GM23248 (cell line): ENCODE data around the gene ATP6V0B. TPM values are rescaled to one million over a fixed set of nuclear protein-coding genes. Genes with fewer than 3 reads are reported as not detected.

Source experiments
- DNase-seq: peaks from one replicate; pipeline ENCODE4 v3.0.0-alpha.2; 2015
- H2AFZ ChIP-seq: fragments of 200-600 bp; sonication (generic); 2 replicates; pipeline ENCODE4 v1.6.1; 2016; ENCODE audit warnings: antibody characterized with exemption
- H3F3A ChIP-seq: fragments of 200-600 bp; sonication (generic); 2 replicates; pipeline ENCODE4 v1.6.1; 2016; ENCODE audit warnings: mild to moderate bottlenecking, antibody characterized with exemption, mixed run types; ENCODE audit not compliant: insufficient read depth
- H3K27ac ChIP-seq: fragments of 200-600 bp; sonication (generic); 2 replicates; pipeline ENCODE4 v1.5.1; 2016; ENCODE audit warnings: mild to moderate bottlenecking
- H3K27me3 ChIP-seq: fragments of 200-600 bp; sonication (generic); replicated peaks from 2 replicates; pipeline ENCODE4 v1.6.1; 2016; ENCODE audit warnings: mild to moderate bottlenecking; ENCODE audit not compliant: insufficient read depth
- H3K36me3 ChIP-seq: fragments of 200-600 bp; sonication (generic); 2 replicates; pipeline ENCODE4 v1.6.1; 2016; ENCODE audit warnings: low read depth, mild to moderate bottlenecking
- H3K4me1 ChIP-seq: fragments of 200-600 bp; sonication (generic); 2 replicates; pipeline ENCODE4 v1.6.1; 2016; ENCODE audit warnings: mild to moderate bottlenecking; ENCODE audit not compliant: insufficient read depth
- H3K4me2 ChIP-seq: fragments of 200-600 bp; sonication (generic); one replicate; pipeline ENCODE4 v1.6.1; 2016; ENCODE audit warnings: mild to moderate bottlenecking; ENCODE audit not compliant: unreplicated experiment
- H3K4me3 ChIP-seq: fragments of 200-600 bp; sonication (generic); 2 replicates; pipeline ENCODE4 v1.5.1; 2016; ENCODE audit warnings: mild to moderate bottlenecking
- H3K79me2 ChIP-seq: fragments of 200-600 bp; sonication (generic); 2 replicates; pipeline ENCODE4 v1.6.1; 2016; ENCODE audit warnings: mild to moderate bottlenecking; ENCODE audit not compliant: insufficient read depth
- H3K9ac ChIP-seq: fragments of 200-600 bp; sonication (generic); 2 replicates; pipeline ENCODE4 v1.6.1; 2016; ENCODE audit warnings: mild to moderate bottlenecking
- H3K9me2 ChIP-seq: fragments of 200-600 bp; sonication (generic); 2 replicates; pipeline ENCODE4 v1.6.1; 2016; ENCODE audit warnings: mixed run types, mild to moderate bottlenecking, moderate library complexity; ENCODE audit not compliant: insufficient read depth
- H3K9me3 ChIP-seq: fragments of 200-600 bp; sonication (generic); one replicate; pipeline ENCODE4 v1.6.1; 2017; ENCODE audit warnings: low read depth
- H4K20me1 ChIP-seq: fragments of 200-600 bp; sonication (generic); 2 replicates; pipeline ENCODE4 v1.6.0; 2016; ENCODE audit not compliant: insufficient read depth
- EZH2 ChIP-seq: fragments of 200-600 bp; sonication (generic); IDR thresholded peaks from 2 replicates; pipeline ENCODE4 v1.6.1; 2018; ENCODE audit warnings: antibody characterized with exemption, mild to moderate bottlenecking; ENCODE audit not compliant: insufficient read depth, poor library complexity, severe bottlenecking
- EZH2phosphoT487 ChIP-seq: fragments of 200-600 bp; sonication (generic); IDR thresholded peaks from 2 replicates; pipeline ENCODE4 v1.6.1; 2018; ENCODE audit warnings: antibody characterized with exemption, moderate library complexity, mild to moderate bottlenecking, low read depth; ENCODE audit not compliant: insufficient read depth
- WGBS, 2 experiments: methylation state at CpG; one replicate each; pipeline ENCODE4 v1.1.6; 2015 to 2017; ENCODE audit warnings: low lambda C conversion rate in 2 of 2, low coverage in 1 of 2; ENCODE audit errors: missing lambda C conversion rate in 2 of 2; 5-methylcytosine and 5-hydroxymethylcytosine counted together
- in situ Hi-C: fragments of 300-500 bp; cut with MboI; formaldehyde crosslinking; loops from 2 replicates; pipeline ENCODE4 v1.15.0; 2020
- polyA plus RNA-seq: library from polyadenylated mRNA; unstranded; fragments of >200 nt; fragmentation: Nextera tagmentation; extraction: Ambion mirVana; gene quantifications from 2 replicates; pipeline ENCODE4 v1.2.1, GENCODE V29; 2016
- total RNA-seq: library from RNA; depleted of rRNA; stranded (reverse); fragments of >200 nt; shearing (Covaris generic); gene quantifications from 2 replicates; pipeline ENCODE4 v1.2.3, GENCODE V29; 2014

Gene ATP6V0B
- total and polyA plus RNA-seq, 2 experiments from 2014 or later = 140 to 177 TPM

DNA sequence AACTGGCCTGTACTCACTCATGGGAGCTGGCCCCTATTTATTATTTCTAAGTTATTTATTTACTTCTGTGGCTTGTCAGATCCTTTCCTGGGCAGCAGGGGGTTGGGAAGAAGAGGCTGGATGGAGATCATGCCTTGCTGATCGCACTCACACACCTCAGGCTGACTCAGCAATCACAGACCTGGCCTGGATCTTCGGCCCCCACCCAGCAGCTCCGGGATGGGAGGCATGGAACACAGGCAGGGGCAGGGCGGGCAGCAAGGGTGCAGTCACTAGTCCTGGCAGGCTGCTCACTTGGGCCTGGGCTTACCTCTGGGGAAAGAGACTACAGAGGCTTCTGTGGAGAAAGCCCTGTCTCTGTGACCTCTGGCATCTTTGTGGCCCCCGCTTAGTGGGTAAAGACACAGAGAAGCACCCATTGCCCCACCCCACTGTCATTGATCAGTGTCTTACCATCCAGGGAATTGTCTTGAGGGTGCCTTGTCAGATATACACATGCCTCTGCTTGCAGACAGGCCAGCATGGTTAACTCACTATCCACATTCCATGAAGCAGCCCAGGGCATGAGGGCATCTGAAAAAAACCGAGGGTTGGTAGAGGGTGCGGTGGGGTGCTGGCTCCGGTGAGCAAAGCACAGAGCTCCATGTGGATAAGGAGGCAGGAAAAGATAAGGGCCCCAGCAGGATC lies 37.4 kb upstream of the ATP6V0B start:
- no peak for TF ChIP-seq EZH2
- TF ChIP-seq EZH2phosphoT487 = no peak

DNA sequence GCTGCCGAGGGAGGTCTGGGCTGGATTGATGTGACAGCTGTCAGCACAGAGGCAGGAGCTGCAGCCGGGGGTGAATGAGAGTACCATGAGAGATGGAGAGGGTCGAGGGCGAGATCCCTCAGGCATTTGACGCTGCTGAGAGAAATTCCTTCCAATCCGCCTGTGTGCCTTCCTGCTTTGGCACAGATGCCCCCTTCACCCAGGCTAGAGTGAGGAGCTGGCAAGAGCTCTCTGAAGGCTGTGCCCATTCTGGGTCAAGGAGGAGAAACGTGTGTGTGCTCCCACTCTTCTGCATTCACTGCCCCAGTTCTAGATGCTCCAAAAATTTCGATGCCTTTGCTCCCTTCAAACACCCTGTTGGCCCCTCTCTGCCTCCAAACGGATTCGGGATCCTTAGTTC lies 36.4 kb upstream of the ATP6V0B start:
- Histone ChIP-seq H4K20me1 (no peaks in the 10 kb centered on the region), H3K9me3 (no peaks in the 10 kb centered on the region), H3K4me1 (peaks cover 1% of the 10 kb centered on the region), H2AFZ (no peak overlapping the region), H3K4me3 (no peak overlapping the region), H3K36me3 (no peaks in the 10 kb centered on the region), H3K79me2 (no peaks in the 10 kb centered on the region), H3F3A (no peaks in the 10 kb centered on the region), H3K9me2 (no peaks in the 10 kb centered on the region), H3K27ac (no peak overlapping the region), H3K9ac (no peak overlapping the region), H3K27me3 (no peaks in the 10 kb centered on the region), H3K4me2 (no peak overlapping the region)
- no peak for TF ChIP-seq EZH2
- no peak for TF ChIP-seq EZH2phosphoT487
- in situ Hi-C loops = loop anchor here (25.0 kb wide), 2 partner anchors 401 to 701 kb away; partner anchors contain the start of gene PTPRF
- no peak for DNase-seq
- WGBS, 2 experiments = 84 to 85% methylated on average over 10 of the region's 10 CpGs

More for the DNA sequence above, 37.4 kb upstream of the ATP6V0B start:
- peaks cover 12% of the 10 kb centered on the region for H3K4me1 ChIP-seq
- no peaks in the 10 kb centered on the region for H3K79me2 ChIP-seq
- in situ Hi-C loops = loop anchor here (25.0 kb wide), 2 partner anchors 400 to 700 kb away; partner anchors contain the start of gene PTPRF
- H3K4me2 ChIP-seq = no peak overlapping the region
- H3K4me3 ChIP-seq = no peak overlapping the region
- no peaks in the 10 kb centered on the region for H3K36me3 ChIP-seq
- H3K9me2 ChIP-seq = no peaks in the 10 kb centered on the region
- no peaks in the 10 kb centered on the region for H4K20me1 ChIP-seq
- H3K9ac ChIP-seq = no peak overlapping the region
- no peak overlapping the region for H2AFZ ChIP-seq
- no peaks in the 10 kb centered on the region for H3K27me3 ChIP-seq
- H3K27ac ChIP-seq = no peak overlapping the region
- H3K9me3 ChIP-seq = no peaks in the 10 kb centered on the region
- DNase-seq = no peak
- WGBS, 2 experiments = 92% methylated on average over 8 of the region's 8 CpGs
- H3F3A ChIP-seq = no peaks in the 10 kb centered on the region; the same call in 1 of the 2 replicates

DNA sequence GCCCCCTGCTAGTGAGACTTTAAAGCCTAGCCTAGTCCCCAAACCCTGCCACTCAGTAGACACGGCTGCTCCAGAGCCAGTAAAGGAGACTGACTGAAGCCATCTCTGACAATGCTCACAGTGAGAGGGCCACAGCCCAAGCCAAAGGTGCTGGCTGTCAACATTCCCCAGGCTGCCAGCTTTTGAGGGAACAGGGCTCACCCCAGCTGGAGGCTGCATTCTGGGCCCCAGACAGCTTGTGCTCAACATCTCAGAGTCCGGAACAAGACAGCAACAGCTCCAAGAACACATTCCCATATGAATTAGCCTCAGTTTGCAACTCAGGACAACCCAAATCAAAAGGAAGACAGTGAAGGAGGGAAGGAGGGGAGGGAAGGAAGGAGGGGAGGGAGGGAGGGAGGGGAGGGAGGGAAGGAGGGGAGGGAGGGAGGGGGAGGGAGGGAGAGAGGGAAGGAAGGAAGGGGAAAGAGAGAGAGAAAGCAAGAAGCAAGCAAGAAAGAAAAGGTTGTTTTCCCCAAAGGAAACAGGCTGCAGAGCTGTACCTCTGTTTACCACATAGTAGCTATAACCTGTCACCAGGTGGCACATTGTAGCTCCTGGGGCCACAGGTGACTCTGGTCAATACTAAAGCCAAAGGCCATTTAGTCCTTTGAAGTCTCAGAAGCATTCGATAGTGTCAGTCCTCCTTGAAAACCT lies 35.7 kb upstream of the ATP6V0B start:
- H3K9ac ChIP-seq = no peak overlapping the region
- H3K4me3 ChIP-seq = no peak overlapping the region
- no peak for DNase-seq
- H3K79me2 ChIP-seq = no peaks in the 10 kb centered on the region
- no peak overlapping the region for H3K4me2 ChIP-seq
- H3K9me3 ChIP-seq = no peaks in the 10 kb centered on the region
- WGBS, 2 experiments = 61 to 73% methylated on average over 3 of the region's 3 CpGs
- no peaks in the 10 kb centered on the region for H3F3A ChIP-seq
- H3K4me1 ChIP-seq = no peaks in the 10 kb centered on the region
- H3K9me2 ChIP-seq = no peaks in the 10 kb centered on the region
- H2AFZ ChIP-seq = no peak overlapping the region
- no peaks in the 10 kb centered on the region for H3K27me3 ChIP-seq
- H3K36me3 ChIP-seq = no peaks in the 10 kb centered on the region
- H4K20me1 ChIP-seq = no peaks in the 10 kb centered on the region
- in situ Hi-C loops = loop anchor here (25.0 kb wide), 2 partner anchors 402 to 702 kb away; partner anchors contain the start of gene PTPRF
- TF ChIP-seq EZH2 = no peak
- TF ChIP-seq EZH2phosphoT487 = no peak
- no peak overlapping the region for H3K27ac ChIP-seq

DNA sequence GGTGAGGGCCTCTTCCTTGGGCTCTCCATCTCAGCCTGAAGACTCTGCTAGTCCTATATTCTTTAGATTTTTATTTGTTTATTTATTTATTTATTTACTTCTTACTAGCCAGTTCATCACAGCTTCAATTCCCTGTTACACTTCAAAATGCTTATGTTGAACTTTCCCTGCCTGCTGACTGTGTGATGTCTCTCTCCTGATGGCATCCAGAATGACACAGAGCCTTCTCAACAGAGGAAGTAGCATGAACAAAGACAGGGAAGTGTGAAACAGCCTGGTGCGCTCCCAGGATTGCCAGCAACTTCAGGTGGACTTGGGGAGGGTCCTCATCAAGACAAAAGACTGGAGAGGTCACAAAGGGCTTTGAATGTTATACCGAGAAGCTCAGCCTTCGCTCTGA lies 32.3 kb upstream of the ATP6V0B start:
- no peaks in the 10 kb centered on the region for H3K9me3 ChIP-seq
- H3K9me2 ChIP-seq = no peaks in the 10 kb centered on the region
- no peak overlapping the region for H3K4me2 ChIP-seq
- no peak overlapping the region for H3K9ac ChIP-seq
- H2AFZ ChIP-seq = no peak overlapping the region
- no peaks in the 10 kb centered on the region for H3K36me3 ChIP-seq
- H4K20me1 ChIP-seq = no peaks in the 10 kb centered on the region
- no peaks in the 10 kb centered on the region for H3K27me3 ChIP-seq
- no peak for DNase-seq
- 0 out of 2 replicates have a peak, but pooled peaks cover 5% of the 10 kb centered on the region for H3F3A ChIP-seq
- H3K4me1 ChIP-seq = peaks cover 5% of the 10 kb centered on the region
- WGBS, 2 experiments = 95 to 97% methylated on average over 3 of the region's 3 CpGs
- no peak overlapping the region for H3K4me3 ChIP-seq
- no peak overlapping the region for H3K27ac ChIP-seq
- in situ Hi-C loops = loop anchor here (25.0 kb wide), 2 partner anchors 405 to 705 kb away; partner anchors contain the start of gene PTPRF
- no peak for TF ChIP-seq EZH2
- no peak for TF ChIP-seq EZH2phosphoT487
- peaks cover 6% of the 10 kb centered on the region for H3K79me2 ChIP-seq
